SH-SY5Y (cell line): Measurements from ENCODE around the gene TBC1D22A.

ENCODE experiments used
- GATA2 ChIP-seq: IDR thresholded peaks from 2 replicates; pipeline ENCODE4 v1.6.1; 2011; ENCODE audit warnings: mild to moderate bottlenecking, low read depth, low read length
- GATA3 ChIP-seq: IDR thresholded peaks from 2 replicates; pipeline ENCODE4 v1.6.1; 2011; ENCODE audit warnings: low read depth, mild to moderate bottlenecking, low read length, moderate library complexity

DNA sequence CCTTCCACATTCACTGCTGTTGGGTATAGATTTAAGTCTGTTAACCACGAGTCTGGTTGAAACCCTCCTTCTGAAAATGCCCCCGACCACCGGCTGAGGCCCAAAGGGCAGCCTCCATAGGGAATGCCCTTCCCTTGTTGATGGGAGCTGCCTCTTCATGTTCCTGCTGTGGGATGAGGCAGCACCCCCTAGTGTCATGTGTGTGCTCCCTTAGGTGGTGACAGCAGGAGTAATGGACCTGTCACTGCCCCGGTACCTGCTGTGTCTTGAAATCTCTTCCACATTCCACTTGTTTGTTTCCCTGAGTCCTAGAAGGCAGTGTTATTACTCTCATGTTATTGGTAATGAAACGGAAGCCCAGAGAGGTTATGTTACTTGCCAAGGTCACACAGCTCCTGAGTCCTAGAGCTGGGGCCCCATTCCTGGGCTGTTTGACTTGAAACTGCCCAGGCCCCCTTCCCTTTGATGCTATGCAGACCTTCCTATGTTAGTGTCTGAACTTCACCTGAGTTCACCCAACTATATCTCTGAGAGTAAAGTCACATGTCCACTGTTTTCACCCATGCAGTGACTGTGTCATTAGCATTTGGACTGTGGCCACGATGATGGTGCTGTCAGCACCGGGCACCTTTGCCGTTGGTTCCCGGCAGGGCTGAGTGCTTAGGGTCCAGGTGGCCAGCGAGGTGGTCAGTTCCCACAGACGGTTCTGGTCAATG lies 234.3 kb downstream of the TBC1D22A start:
- TF ChIP-seq GATA2 (no peak), GATA3 (no peak)
